ENCODE results near the gene CPNE7.
A peak's percentile ranks its signal among the peaks of the same experiment; 100 is the strongest.
"Not testable (repeated sequence)": the region's sequence is repeated elsewhere in the genome, so short reads cannot be mapped to it uniquely, and the experiment has no call there.

Gene CPNE7

DNA sequence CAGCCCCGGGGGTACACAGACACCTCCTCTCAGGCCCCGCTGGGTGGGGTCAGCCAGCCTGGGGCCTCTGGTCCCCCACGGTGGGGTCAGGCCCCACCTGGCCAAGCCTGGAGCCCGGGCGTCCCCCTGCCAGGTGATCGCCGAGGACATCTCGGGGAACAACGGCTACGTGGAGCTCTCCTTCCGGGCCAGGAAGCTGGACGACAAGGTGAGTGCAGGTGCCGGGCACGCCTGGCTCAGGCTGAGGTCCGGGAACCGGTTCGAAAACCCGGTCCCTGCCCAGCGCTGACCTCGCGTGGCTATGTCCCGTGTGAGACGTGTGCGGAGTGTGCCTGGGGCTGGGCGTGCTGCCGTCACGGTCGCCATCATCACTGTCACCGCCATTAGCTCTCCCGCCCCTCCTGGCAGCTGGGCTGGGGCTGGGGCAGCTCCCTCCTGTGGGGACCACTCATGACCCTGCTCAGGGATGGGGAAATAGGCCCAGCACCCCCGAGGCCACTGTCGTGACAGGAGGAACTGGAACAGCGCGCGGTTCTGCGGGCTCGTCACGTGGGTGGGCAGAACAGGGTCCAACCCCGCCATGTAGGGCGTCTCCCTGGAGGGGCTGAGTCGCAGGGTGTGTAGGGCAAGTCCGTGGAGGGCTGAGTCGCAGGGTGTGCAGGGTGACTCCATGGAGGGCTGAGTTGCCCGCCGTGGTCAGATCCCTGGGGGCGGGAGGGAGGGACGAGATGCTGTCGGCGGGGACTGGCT lies 8.5 kb downstream of the CPNE7 start:
- no peak for DNase-seq

DNA sequence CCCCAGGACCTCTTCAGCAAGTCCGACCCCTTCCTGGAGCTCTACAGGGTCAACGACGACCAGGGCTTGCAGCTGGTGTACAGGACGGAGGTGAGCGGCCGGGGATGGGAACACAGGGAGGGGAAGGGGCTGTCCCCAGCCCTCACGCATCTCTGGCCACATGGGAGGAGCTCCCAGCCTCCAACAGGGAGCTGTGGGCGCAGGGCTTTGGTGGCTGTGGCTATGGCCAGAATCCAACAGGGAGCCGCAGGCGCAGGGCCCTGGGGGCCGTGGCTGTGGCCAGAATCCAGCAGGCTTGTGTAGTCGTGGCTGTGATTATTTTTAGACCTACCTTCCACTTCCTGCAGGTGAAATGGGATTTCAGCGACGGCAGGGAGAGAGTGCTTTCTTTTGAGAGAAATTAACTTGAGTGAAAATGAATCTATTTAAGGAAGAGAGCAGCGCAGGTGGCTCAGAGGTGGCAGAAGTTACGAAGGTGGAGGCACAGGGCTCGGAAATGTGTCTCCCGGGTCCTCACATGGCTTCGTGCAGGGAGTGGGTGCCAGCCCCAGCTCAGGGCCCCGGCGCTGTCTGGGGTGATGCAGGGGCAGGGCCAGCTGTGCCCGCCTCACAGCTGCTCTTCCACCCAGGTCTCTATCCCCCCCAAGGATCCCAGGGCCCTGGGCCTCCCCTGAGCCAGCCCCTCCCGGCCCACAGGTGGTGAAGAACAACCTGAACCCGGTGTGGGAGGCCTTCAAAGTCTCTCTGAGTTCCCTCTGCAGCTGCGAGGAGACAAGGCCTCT lies 9.4 kb downstream of the CPNE7 start:
- DNase-seq, result no peak

DNA sequence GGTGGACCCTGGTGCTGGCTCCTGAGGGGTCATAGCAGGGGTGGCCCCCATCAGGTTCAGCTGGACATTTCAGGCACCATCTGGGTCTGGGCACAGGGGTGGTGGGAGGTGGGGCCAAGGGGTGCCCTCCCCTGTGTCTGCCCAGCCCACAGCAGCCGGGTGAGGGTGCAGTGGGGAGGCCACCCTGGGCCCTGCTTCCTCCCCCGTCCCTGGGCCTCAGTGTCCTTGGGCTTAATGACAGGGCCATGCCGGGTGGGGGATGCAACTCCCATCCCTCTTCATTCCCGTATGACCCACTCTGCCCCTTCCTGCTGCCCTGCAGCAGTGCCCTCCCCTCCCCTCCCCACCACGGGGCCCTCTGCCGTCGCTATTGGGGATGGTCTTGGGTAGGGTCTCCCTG lies 10.7 kb downstream of the CPNE7 start:
- no peak for DNase-seq

DNA sequence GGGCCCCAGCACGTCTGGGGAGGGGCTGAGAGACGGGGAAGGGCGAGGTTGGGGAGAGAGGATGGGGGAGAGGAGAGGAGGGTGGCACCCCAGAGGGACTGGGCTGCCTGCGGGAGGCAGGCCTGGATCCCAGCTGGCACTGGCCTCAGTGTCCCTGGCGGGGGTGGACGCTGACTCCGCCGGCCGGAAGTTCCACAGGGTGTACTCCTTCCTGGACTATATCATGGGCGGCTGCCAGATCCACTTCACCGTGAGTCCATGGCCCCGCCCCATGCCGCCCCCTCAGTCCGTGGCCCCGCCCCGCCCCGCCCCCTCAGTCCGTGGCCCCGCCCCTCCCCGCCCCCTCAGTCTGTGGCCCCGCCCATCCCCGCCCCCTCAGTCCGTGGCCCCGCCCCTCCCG lies 11.3 kb downstream of the CPNE7 start:
- no peak for DNase-seq

DNA sequence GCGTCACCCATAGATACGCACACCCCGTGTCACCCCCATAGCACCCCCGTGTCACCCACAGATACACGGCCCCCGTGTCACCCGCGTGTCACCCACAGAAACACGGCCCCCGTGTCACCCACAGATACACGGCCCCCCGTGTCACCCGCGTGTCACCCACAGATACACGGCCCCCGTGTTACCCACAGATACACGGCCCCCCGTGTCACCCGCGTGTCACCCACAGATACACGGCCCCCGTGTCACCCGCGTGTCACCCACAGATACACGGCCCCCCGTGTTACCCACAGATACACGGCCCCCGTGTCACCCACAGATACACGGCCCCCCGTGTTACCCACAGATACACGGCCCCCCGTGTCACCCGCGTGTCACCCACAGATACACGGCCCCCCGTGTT lies 12.1 kb downstream of the CPNE7 start:
- not testable (repeated sequence) for DNase-seq

DNA sequence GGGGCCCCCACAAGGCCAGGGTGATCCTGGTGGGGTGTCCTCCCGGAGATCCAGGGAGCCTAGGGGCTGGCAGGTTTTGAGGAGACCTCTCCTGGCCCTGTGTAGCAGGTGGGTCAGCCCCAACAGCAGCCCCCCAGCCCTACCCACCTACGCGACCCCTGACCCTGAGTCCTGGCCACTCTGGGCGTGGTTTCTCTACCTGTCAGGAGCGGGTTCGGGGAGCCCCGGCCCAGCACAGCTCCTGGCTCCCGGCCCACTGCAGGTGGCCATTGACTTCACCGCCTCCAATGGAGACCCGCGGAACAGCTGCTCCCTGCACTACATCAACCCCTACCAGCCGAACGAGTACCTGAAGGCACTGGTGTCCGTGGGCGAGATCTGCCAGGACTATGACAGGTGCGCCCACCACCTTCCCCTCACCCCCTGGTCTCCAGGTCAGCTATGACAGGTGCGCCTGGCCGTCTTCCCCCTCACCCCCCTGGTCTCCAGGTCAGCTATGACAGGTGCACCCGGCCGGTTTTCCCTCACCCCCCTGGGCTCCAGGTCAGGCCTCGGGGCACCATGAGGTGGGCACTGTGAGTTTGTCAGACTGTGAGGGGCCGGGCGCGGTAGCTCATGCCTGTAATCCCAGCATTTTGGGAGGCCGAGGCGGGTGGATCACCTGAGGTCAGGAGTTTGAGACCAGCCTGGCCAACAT lies 13.0 kb downstream of the CPNE7 start:
- no peak for DNase-seq

DNA sequence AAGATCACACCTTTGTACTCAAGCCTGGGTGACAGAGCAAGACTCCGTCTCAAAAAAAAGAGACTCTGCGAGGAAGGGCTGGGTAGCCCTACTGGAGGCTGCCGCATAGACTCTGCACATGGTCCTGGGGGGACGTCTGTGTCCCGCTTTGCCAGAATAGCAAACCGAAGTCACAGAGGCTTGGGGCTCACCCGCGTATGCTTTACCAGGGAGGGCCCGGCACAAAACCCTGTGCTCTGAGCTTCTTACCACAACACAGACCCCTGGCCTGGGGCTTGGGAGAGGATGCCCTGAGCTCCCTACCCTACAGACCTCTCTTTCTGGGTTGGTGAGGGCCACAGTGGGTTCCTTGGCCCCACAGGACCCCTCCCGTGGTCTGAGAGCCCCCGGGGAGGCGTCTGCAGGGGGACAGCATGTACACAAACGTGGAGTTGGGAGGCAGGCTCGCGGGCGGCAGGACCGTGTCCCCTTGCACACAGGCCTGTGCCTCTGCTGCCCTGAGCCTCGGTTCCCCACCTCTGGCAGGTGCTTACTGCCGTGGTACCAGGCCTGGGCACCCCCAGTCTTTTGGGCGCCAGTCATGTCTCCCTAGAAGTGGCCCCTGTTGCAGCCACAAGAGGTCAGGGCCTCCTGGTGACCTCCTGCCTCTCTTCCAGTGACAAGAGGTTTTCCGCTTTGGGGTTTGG lies 13.8 kb downstream of the CPNE7 start:
- DNase-seq, result no peak

DNA sequence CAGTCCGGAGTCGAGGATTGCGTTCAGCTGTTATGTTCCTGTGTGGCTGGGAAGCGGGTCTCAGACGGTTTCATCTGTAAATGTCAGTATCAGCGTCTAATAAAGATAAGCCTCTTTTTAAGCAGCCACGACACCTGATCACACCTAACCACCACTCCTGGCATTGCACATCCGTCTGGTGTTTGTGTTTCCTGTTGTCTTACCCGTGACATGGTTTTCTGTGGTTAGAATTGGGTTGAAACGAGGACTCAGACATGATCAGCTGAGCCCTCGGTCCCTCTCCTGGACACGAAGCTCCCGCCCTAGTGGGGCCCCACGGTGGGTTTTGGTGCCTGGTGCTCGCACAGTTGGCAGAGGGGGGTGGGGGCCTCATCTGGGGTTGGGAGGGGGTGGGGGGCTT lies 18.3 kb downstream of the CPNE7 start:
- no peak for DNase-seq

DNA sequence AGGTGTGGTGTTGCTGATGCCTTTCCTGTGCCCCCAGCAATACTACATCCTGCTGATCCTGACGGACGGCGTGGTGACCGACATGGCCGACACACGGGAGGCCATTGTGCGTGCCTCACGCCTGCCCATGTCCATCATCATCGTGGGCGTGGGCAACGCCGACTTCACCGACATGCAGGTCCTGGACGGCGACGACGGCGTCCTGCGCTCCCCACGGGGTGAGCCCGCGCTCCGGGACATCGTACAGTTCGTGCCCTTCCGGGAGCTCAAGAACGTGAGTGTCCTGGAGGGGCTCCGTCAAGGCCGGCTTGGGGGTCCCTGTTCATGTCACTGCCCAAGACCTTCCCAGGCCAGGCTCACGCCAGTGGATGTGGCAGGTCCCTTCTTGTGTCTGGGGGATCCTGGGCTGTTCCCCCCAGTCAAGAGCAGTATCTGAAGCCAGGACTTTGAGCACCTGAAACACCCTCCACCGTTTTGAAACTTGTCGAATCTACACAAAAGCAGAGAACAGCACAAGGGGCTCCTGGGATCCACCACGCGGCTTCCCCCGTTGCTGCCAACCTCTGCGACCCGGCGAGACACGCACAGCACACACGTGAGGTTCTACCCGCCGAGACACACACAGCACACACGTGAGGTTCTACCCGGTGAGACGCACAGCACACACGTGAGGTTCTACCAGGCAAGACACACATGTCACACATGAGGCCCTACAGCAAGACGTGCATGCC lies 19.9 kb downstream of the CPNE7 start:
- DNase-seq, result no peak

DNA sequence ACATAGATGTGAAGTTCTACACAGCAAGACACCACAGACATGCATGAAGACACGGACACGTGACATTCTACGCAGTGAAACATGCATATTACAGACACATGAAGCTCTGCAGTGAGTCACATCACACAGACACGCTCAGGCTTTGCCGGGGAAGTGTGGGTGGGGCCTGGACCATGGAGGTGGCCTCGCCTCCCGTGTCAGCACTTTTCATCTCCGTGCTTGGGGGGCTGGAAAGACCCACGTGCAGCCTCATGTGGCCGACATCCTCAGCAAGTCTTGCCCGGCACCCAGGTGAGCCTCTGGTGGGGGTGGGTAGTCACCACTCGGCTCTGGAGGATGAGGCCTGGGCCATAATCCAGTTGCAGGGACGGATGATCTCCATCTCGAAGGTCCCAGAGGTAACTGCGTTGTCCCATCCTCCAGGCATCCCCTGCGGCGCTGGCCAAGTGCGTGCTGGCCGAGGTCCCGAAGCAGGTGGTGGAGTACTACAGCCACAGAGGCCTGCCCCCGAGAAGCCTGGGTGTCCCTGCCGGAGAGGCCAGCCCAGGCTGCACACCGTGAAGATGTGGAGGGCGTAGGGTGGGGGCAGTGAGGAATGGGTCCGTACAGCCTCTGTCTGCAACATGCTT lies 20.6 kb downstream of the CPNE7 start:
- DNase-seq, result no peak

DNA sequence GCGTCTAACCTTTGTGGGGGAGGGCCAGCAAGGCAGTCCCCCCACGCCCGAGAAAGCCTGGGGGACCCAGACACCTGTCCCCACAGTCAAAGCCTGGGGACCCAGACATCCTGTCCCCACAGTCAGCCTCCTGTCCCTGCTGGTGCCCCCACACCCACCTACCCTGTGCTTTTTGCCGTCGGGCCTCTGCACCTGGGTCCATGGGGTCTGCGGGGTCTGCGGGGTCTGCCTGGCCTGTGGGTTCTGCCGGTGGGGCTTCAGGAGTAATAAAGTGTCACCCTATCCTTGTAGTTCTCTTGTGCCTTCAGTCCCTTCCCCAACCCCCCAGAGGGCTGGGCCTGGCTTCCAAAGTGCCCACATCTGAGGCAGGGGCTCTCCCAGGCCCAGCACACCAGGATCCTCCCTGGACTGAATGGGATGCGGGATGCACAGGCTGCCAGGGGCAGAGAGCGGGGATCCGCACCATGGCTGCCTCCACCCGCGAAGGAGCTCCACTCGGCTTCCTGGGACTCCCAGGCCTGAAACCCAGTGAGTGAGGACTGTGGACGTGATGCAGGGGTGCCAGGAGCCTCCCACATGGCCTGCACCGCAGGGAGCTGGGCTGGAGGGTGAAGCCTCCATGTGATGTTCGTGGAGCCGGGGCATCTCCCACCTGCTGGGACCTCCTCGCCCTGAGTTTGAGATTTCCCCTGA lies 21.5 kb downstream of the CPNE7 start:
- no peak for DNase-seq

DNA sequence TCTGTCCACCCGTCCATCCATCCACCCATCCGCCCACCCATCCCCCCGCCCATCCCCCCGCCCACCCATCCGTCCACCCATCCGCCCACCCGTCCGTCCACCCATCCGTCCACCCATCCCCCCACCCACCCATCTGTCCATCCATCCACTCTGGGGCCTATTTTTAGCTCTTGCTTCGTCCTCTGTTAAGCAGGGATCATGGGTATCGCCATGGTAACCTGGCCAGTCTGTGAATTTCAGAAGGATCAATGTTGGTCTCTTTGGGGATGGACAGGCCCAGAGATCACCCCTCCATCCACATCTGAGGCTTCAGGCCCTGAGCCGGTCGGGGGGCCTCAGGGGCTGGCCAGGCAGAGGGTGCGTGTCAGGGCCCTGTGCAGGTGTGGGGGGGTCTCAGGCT lies 22.6 kb downstream of the CPNE7 start:
- peak; percentile 18 for DNase-seq

DNA sequence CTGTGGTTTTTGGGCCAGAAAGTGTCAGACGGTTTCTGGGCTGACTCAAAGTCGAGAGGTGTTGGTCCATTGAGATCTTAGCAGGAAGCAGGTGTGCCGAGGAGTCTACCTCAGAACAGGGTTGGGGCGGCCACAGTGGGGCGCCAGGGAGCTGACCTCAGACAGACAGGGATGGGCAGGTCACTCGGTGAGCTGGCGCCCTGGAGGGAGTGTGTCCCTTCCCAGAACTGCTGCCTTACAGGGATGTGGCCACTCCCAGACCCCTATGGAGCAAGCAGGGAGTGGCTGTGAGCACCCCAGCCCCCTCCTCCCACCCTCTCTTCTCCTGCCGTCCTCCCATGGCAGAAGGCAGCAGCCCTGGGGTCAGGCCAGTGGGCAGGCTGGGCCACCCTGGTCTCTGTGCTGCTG lies 23.9 kb downstream of the CPNE7 start:
- no peak for DNase-seq

DNA sequence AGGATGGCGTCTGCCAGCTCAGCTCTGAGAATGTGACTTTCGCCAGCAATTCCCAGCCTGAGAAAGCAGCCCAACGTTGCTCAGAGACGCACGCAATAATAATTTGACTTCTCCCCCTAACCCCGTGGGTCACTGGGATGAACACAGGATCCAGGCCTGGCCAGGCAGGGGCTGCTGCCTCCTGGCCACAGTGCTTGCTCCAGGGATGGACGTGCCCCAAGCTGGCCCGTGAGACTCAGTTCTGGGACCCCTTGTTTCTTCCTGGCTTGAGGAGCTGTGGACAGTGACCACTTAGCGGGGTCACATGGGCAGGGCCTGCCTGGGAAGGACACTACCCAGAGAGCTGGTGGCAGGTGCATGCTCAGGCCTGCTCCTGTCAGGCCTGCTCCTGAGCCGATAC lies 24.3 kb downstream of the CPNE7 start:
- no peak for DNase-seq

DNA sequence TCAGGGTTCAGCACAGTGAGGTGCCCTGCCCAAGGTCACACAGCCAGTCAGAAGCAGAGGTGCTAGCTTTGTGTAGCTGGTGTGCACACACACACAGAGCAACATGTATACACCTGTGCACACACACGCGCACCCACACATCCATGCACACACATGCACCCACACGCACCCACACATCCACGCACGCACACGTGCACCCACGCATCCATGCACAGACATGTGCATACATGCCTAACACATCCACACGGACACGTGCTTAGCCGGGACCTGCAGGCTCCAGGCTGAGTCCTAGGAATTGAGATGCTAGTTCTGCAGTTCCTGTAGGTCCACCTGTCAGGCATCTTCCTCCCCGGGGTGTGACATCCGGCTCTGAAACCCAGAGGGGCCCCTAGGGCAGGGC lies 24.9 kb downstream of the CPNE7 start:
- DNase-seq, result no peak

DNA sequence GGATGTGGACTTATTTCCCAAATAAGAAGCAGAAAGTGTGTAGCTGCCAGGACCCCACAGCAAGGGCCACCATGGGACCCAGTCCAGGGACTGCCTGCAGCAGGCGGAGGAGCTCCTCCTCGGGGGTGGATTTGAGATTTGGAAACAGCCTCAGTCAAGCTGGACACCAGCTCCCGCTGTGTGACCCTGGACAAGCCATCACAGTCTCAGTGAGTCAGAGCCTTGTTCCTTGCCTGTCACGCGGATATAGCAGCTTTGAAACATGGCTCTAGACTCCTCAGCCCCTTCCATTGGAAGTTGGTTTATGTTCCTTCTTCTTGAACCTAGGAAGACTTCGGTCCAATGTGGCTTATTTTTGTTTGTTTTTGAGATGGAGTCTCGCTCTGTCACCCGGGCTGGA lies 25.4 kb downstream of the CPNE7 start:
- no peak for DNase-seq

DNA sequence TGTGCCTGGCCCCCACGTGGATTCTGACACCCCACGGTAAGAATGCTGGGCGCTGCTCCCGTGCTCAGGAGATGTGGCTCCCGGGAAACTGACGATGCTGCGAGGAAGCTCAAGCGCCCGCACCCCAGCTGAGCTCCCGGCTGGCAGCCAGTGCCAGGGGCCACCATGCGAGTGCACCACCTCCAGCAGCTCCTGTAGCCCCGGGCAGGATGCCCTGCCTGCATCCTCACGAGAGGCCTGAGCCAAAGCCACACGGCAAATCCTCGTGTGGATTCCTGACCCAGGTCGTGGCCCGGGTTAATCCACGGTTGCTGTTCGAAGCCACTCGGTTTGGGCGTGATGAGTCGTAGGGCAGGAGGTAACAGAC lies 26.3 kb downstream of the CPNE7 start:
- DNase-seq, result no peak

DNA sequence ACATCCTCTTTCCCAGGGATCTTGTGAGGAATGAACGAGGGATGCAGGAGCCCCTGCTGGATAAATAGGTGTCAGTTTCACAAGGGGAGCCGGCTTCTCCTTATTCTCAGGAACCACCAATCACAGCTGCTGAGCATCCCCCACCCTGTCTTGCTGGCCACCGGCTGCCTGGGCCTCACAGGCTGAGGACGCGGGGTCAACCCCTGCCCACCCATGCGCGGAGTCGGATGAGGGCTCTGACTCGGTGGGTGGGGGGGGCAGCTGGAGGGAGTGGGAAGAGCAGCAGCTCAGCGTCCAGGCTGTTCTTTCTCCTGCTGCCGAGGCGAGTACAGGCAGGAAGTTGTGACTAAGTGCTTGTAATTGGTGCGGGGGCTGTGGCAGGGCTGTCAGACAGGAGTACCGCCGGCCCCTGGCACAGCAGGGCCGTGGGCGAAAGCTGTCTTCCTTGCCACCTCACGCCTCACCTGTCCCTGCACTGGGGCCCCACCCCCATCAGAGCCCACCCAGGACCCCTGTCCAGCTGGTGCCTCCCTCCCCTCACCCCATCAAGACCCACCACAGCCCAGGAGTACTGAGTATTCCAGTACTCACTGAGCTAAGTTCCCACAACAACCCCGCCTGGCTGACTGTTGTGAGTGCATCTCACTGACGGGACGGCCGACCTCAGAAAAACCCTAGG lies 26.9 kb downstream of the CPNE7 start:
- DNase-seq, result peak; percentile 77

DNA sequence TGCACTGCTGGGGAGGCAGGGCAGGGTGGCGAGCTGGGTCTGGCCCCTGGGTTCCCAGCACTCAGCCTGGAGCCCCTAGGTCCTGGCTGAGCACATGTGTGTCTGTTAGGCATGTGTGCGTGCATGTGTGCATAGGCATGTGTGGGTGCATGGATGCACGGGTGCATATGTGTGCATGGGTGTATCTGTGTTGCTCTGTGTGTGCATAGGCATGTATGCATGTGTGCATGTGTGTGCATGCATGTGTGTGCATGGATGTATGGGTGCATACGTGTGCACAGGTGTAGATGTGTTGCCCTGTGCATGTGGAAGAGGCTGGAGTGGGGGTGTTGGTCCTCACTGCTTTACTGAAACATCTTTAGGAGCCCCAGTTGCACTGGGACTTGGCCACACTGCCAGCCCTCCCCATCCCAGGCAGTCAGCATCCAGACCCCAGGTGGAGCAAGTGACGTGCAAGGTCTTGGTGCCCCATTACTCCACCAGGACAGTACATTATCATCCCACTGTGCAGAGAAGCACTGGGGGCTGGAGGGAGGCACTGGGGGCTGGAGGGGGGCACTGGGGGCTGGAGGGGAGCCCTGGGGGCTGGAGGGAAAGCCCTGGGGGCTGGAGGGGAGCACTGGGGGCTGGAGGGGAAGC lies 27.5 kb downstream of the CPNE7 start:
- no peak for DNase-seq

DNA sequence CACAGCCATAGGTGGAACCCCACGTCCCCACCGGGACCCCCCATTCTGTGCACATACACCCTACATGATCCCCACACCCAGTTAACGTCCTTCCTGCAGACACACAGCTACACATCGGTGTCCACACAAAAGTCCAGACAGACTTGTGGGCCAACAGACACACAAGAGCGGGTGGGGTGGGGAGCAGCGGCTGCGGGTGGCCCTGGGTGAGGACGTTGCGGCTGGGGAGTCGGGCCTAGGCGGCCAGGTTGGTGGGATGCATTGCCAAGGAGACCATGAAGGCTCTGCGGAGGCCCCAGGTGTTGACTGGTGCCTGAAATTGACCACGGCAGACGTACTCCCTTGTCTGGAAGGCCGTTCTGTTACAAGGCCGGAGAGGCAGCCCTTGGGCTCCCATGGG lies 29.2 kb downstream of the CPNE7 start:
- no peak for DNase-seq

Measured in NCI-H2227 treated with DMSO at 0.1 percent for 48 hours (cell line).